ENCODE data around the gene DEFB113.

DNA sequence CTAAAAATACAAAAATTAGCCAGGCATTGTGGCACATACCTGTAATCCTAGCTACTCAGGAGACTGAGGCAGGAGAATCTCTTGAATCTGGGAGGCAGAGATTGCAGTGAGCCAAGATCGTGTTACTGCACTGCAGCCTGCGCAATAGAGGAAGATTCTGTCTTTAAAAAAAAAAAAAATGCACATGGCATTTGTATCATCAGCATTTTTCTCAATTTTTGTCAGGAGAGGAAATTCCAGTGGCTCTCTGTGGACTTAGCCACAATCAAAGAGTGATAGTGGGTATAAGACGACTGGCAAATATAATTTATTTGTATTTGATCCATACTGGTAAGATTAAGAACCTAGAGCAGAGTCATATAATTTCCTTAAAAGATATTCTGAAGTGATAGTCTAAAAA, 34.0 kb downstream of the DEFB113 start:
- TF ChIP-seq, protein P1, sequence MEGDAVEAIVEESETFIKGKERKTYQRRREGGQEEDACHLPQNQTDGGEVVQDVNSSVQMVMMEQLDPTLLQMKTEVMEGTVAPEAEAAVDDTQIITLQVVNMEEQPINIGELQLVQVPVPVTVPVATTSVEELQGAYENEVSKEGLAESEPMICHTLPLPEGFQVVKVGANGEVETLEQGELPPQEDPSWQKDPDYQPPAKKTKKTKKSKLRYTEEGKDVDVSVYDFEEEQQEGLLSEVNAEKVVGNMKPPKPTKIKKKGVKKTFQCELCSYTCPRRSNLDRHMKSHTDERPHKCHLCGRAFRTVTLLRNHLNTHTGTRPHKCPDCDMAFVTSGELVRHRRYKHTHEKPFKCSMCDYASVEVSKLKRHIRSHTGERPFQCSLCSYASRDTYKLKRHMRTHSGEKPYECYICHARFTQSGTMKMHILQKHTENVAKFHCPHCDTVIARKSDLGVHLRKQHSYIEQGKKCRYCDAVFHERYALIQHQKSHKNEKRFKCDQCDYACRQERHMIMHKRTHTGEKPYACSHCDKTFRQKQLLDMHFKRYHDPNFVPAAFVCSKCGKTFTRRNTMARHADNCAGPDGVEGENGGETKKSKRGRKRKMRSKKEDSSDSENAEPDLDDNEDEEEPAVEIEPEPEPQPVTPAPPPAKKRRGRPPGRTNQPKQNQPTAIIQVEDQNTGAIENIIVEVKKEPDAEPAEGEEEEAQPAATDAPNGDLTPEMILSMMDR (IDR thresholded peaks at IDR 0.05), result no peak
- TF ChIP-seq POLR2A (IDR thresholded peaks at IDR 0.05), result no peak
